Neuron (in vitro differentiated cells): ENCODE data around the gene SMAGP.
"Not testable (repeated sequence)": the region's sequence is repeated elsewhere in the genome, so short reads cannot be mapped to it uniquely, and the experiment has no call there.

Source experiments
- H2AFZ ChIP-seq: one replicate; pipeline ENCODE4 v1.6.1; 2013; ENCODE audit warnings: low read depth, mild to moderate bottlenecking, inconsistent platforms, low read length, moderate library complexity
- H3K27me3 ChIP-seq: one replicate; pipeline ENCODE4 v1.6.1; 2013; ENCODE audit warnings: low read length; ENCODE audit not compliant: insufficient read depth
- H3K36me3 ChIP-seq: one replicate; pipeline ENCODE4 v1.6.1; 2013; ENCODE audit warnings: low read length; ENCODE audit not compliant: insufficient read depth
- H3K4me1 ChIP-seq: one replicate; pipeline ENCODE4 v1.6.1; 2013; ENCODE audit warnings: low read length; ENCODE audit not compliant: insufficient read depth
- H3K4me3 ChIP-seq: 2 replicates; pipeline ENCODE4 v1.5.1; 2013; ENCODE audit warnings: mild to moderate bottlenecking, low read length, moderate library complexity
- H3K9me3 ChIP-seq: one replicate; pipeline ENCODE4 v1.6.1; 2013; ENCODE audit warnings: low read length

Gene SMAGP

GRCh38 chr12:51285843-51286242 is 15.6 kb upstream of the SMAGP start:
- Histone ChIP-seq H3K9me3 (no peaks in the 10 kb centered on the region), H3K36me3 (no peaks in the 10 kb centered on the region), H3K27me3 (peaks cover 3% of the 10 kb centered on the region), H3K4me3 (no peak overlapping the region), H3K4me1 (no peaks in the 10 kb centered on the region), H2AFZ (no peak overlapping the region)

DNA sequence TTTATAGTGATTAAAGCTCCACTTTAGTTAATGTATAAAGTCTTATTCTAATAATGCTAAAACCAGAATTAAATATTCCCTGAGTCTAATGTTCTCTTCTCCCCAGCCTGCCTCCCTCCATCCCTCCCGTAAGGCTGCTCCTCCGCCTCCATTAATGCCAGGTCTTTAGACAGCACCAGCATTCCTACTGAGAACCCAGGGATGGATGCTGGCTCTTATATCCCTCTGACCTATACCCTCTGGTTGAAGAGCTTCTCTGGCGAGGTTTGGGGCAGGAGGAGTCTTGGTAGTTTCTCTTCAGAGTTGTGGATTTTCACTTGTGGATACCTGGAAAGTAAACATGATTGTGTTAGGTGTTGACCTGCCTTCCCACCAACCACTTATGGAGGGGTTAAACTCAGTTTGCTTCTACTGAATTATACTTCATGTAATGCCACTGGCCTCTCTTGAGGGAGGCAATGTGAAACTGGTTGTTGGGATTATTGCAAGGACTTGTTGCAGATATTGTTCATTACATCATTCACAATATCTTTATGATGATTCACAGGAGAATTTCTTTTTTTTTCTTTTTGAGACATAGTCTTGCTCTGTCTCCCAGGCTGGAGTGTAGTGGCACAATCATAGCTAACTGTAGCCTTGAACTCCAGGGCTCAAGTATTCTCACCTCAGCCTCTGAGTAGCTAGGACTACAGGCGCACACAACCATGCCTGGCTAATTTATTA is 11.1 kb upstream of the SMAGP start:
- H3K27me3 ChIP-seq: peaks cover 3% of the 10 kb centered on the region
- no peak overlapping the region for H2AFZ ChIP-seq
- H3K36me3 ChIP-seq: no peaks in the 10 kb centered on the region
- H3K4me3 ChIP-seq: no peak overlapping the region
- H3K4me1 ChIP-seq: no peaks in the 10 kb centered on the region
- H3K9me3 ChIP-seq: no peaks in the 10 kb centered on the region

- no peaks in the 10 kb centered on the region for H3K36me3 ChIP-seq
- no peaks in the 10 kb centered on the region for H3K9me3 ChIP-seq
- H3K4me1 ChIP-seq: peaks cover 6% of the 10 kb centered on the region
- no peak overlapping the region for H2AFZ ChIP-seq
- H3K4me3 ChIP-seq: no peak overlapping the region
- peaks cover 16% of the 10 kb centered on the region for H3K27me3 ChIP-seq
Measured at GRCh38 chr12:51275088-51275487, 4.9 kb upstream of the SMAGP start.

DNA sequence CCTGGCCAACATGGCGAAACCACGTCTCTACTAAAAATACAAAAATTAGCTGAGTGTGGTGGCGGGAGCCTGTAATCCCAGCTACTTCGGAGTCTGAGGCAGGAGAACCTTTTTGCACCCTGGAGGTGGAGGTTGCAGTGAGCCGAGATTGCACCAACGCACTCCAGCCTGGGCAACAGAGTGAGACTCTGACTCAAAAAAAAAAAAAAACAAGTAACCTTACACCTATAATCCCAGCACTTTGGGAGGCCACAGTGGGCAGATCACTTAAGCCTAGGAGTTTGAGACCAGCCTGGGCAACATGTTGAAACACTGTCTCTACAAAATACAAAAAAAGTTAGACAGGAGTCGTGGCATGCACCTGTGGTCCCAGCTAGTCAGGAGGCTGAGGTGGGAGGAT is 2.6 kb upstream of the SMAGP start:
- peaks cover 35% of the 10 kb centered on the region for H3K27me3 ChIP-seq
- not testable (repeated sequence) for H3K4me1 ChIP-seq, H2AFZ ChIP-seq, H3K4me3 ChIP-seq, H3K36me3 ChIP-seq, H3K9me3 ChIP-seq

DNA sequence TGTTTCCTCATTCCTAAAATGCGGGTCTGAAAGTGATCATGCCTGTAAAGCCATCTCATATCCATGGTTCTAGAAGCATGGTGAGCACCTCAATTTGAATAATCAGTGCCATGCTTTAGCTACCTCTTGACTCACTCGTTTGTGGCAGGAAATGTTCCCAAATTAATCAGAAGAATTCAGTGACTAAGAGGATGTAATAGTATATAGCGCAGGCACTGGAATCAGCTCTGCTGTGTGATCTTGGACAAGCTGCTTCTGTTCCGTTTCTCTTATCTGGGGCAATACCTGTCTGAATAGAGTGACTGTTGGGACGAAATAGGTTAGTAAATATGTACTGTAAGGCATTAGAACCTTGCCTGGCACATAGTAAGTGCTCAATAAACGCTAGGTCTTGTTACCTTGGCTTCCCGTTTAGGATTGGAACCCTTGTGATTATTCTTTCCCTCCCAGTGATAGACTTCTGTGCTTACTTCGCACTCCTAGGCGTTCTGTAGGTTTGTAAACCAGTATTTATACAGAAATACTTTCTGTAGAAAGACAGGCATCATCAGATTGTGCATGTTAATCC is 820 bp upstream of the SMAGP start:
- peaks cover 6% of the 10 kb centered on the region for H3K4me1 ChIP-seq
- no peaks in the 10 kb centered on the region for H3K9me3 ChIP-seq
- H2AFZ ChIP-seq: no peak overlapping the region
- H3K4me3 ChIP-seq: peak overlapping the region; percentile 45
- no peaks in the 10 kb centered on the region for H3K36me3 ChIP-seq
- peaks cover 38% of the 10 kb centered on the region for H3K27me3 ChIP-seq

- Histone ChIP-seq H2AFZ (no peak overlapping the region), H3K27me3 (peaks cover 38% of the 10 kb centered on the region), H3K4me1 (peaks cover 6% of the 10 kb centered on the region), H3K36me3 (no peaks in the 10 kb centered on the region), H3K4me3 (peak overlapping the region; percentile 45), H3K9me3 (no peaks in the 10 kb centered on the region)
Measured at GRCh38 chr12:51269174-51270066, 795 bp downstream of the SMAGP start.

DNA sequence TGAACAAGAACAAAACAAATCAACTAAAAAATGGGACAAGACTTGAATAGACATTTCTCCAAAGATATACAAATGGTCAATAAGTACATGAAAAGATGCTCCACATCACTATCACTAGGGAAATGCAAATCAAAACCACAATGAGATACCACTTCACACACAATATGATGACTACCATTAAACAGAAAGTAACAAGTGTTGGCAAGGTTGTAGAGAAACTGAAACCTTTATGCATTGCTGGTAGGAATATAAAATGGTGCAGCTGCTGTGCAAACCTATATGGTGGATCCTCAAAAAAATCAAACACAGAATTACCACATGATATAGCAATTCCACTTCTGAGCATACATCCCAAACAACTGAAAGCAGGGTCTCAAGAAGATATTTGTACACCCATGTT is 5.2 kb downstream of the SMAGP start:
- peaks cover 22% of the 10 kb centered on the region for H3K27me3 ChIP-seq
- no peaks in the 10 kb centered on the region for H3K36me3 ChIP-seq
- H3K9me3 ChIP-seq: no peaks in the 10 kb centered on the region
- H3K4me1 ChIP-seq: no peaks in the 10 kb centered on the region
- no peak overlapping the region for H3K4me3 ChIP-seq
- no peak overlapping the region for H2AFZ ChIP-seq

GRCh38 chr12:51264297-51264696 is 5.9 kb downstream of the SMAGP start:
- H3K4me3 ChIP-seq: no peak overlapping the region
- H3K36me3 ChIP-seq: no peaks in the 10 kb centered on the region
- H3K9me3 ChIP-seq: no peaks in the 10 kb centered on the region
- H2AFZ ChIP-seq: no peak overlapping the region
- peaks cover 18% of the 10 kb centered on the region for H3K27me3 ChIP-seq
- no peaks in the 10 kb centered on the region for H3K4me1 ChIP-seq

- no peak overlapping the region for H2AFZ ChIP-seq
- H3K4me1 ChIP-seq: no peaks in the 10 kb centered on the region
- peaks cover 9% of the 10 kb centered on the region for H3K27me3 ChIP-seq
- H3K4me3 ChIP-seq: no peak overlapping the region
- H3K36me3 ChIP-seq: no peaks in the 10 kb centered on the region
- H3K9me3 ChIP-seq: no peaks in the 10 kb centered on the region
Measured at GRCh38 chr12:51263341-51263740, 6.9 kb downstream of the SMAGP start.

GRCh38 chr12:51262758-51263177 is 7.4 kb downstream of the SMAGP start:
- no peaks in the 10 kb centered on the region for H3K36me3 ChIP-seq
- H3K4me3 ChIP-seq: no peak overlapping the region
- H2AFZ ChIP-seq: no peak overlapping the region
- H3K9me3 ChIP-seq: no peaks in the 10 kb centered on the region
- H3K4me1 ChIP-seq: no peaks in the 10 kb centered on the region
- peaks cover 3% of the 10 kb centered on the region for H3K27me3 ChIP-seq

- H3K9me3 ChIP-seq, H3K4me1 ChIP-seq, H3K36me3 ChIP-seq, H3K27me3 ChIP-seq, H2AFZ ChIP-seq, H3K4me3 ChIP-seq: not testable (repeated sequence)
Measured at GRCh38 chr12:51259600-51259999, 10.6 kb downstream of the SMAGP start.

- no peaks in the 10 kb centered on the region for H3K27me3 ChIP-seq
- no peaks in the 10 kb centered on the region for H3K9me3 ChIP-seq
- H3K4me1 ChIP-seq: no peaks in the 10 kb centered on the region
- no peak overlapping the region for H2AFZ ChIP-seq
- no peaks in the 10 kb centered on the region for H3K36me3 ChIP-seq
- H3K4me3 ChIP-seq: no peak overlapping the region
Measured at GRCh38 chr12:51254536-51254935, 15.7 kb downstream of the SMAGP start.

- Histone ChIP-seq H3K27me3 (no peaks in the 10 kb centered on the region), H3K9me3 (no peaks in the 10 kb centered on the region), H3K4me3 (no peak overlapping the region)
Measured at GRCh38 chr12:51253276-51253675, 16.9 kb downstream of the SMAGP start.

More at GRCh38 chr12:51253276-51253675, 16.9 kb downstream of the SMAGP start:
- Histone ChIP-seq H3K36me3 (no peaks in the 10 kb centered on the region), H2AFZ (no peak overlapping the region), H3K4me1 (no peaks in the 10 kb centered on the region)
